Measurements from ENCODE around the gene NOSIP. TPM values are rescaled to one million over a fixed set of nuclear protein-coding genes. Genes with fewer than 3 reads are reported as not detected.

Gene NOSIP
- total and polyA plus RNA-seq, 10 of the 15 experiments (the other 5 are each of a cell fraction or from before 2014, with no cell fraction given), result 7.2 to 85.5 (median 48.4) TPM

- intact Hi-C loops (cut with micrococcal nuclease; ENCODE audit: unreplicated experiment), result no loop called here
- no peak overlapping the region for H3K4me2 ChIP-seq (ENCODE audit: control insufficient read depth, insufficient read depth)
- no peak for TF ChIP-seq SMAD5 (IDR thresholded peaks at IDR 0.05; ENCODE audit: low read depth)
- TF ChIP-seq, protein P1, sequence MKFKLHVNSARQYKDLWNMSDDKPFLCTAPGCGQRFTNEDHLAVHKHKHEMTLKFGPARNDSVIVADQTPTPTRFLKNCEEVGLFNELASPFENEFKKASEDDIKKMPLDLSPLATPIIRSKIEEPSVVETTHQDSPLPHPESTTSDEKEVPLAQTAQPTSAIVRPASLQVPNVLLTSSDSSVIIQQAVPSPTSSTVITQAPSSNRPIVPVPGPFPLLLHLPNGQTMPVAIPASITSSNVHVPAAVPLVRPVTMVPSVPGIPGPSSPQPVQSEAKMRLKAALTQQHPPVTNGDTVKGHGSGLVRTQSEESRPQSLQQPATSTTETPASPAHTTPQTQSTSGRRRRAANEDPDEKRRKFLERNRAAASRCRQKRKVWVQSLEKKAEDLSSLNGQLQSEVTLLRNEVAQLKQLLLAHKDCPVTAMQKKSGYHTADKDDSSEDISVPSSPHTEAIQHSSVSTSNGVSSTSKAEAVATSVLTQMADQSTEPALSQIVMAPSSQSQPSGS (IDR thresholded peaks at IDR 0.05; ENCODE audit: low read length), result no peak
- no peak for TF ChIP-seq RBBP5 (conservative IDR thresholded peaks at IDR 0.05)
- no peak for TF ChIP-seq SMC3 (IDR thresholded peaks at IDR 0.05; ENCODE audit: borderline replicate concordance, low read length)
- TF ChIP-seq, protein P2, sequence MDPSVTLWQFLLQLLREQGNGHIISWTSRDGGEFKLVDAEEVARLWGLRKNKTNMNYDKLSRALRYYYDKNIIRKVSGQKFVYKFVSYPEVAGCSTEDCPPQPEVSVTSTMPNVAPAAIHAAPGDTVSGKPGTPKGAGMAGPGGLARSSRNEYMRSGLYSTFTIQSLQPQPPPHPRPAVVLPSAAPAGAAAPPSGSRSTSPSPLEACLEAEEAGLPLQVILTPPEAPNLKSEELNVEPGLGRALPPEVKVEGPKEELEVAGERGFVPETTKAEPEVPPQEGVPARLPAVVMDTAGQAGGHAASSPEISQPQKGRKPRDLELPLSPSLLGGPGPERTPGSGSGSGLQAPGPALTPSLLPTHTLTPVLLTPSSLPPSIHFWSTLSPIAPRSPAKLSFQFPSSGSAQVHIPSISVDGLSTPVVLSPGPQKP (IDR thresholded peaks at IDR 0.05; ENCODE audit: low read depth, low read length), result no peak
- no peak for TF ChIP-seq GATAD2B (conservative IDR thresholded peaks at IDR 0.05; ENCODE audit: low read depth)
- TF ChIP-seq, protein P3, sequence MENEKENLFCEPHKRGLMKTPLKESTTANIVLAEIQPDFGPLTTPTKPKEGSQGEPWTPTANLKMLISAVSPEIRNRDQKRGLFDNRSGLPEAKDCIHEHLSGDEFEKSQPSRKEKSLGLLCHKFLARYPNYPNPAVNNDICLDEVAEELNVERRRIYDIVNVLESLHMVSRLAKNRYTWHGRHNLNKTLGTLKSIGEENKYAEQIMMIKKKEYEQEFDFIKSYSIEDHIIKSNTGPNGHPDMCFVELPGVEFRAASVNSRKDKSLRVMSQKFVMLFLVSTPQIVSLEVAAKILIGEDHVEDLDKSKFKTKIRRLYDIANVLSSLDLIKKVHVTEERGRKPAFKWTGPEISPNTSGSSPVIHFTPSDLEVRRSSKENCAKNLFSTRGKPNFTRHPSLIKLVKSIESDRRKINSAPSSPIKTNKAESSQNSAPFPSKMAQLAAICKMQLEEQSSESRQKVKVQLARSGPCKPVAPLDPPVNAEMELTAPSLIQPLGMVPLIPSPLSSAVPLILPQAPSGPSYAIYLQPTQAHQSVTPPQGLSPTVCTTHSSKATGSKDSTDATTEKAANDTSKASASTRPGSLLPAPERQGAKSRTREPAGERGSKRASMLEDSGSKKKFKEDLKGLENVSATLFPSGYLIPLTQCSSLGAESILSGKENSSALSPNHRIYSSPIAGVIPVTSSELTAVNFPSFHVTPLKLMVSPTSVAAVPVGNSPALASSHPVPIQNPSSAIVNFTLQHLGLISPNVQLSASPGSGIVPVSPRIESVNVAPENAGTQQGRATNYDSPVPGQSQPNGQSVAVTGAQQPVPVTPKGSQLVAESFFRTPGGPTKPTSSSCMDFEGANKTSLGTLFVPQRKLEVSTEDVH (IDR thresholded peaks at IDR 0.05; ENCODE audit: low read depth, partially characterized antibody), result no peak
- no peak for TF ChIP-seq FOXM1 (IDR thresholded peaks at IDR 0.05; ENCODE audit: low read depth, low read length)
- TF ChIP-seq, protein P4, sequence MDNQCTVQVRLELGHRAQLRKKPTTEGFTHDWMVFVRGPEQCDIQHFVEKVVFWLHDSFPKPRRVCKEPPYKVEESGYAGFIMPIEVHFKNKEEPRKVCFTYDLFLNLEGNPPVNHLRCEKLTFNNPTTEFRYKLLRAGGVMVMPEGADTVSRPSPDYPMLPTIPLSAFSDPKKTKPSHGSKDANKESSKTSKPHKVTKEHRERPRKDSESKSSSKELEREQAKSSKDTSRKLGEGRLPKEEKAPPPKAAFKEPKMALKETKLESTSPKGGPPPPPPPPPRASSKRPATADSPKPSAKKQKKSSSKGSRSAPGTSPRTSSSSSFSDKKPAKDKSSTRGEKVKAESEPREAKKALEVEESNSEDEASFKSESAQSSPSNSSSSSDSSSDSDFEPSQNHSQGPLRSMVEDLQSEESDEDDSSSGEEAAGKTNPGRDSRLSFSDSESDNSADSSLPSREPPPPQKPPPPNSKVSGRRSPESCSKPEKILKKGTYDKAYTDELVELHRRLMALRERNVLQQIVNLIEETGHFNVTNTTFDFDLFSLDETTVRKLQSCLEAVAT (IDR thresholded peaks at IDR 0.05), result no peak
- no peak for TF ChIP-seq USF1 (IDR thresholded peaks at IDR 0.05; ENCODE audit: borderline replicate concordance, extremely low read length, insufficient read depth, low read depth, low read length)
- TF ChIP-seq DPF2 (IDR thresholded peaks at IDR 0.05), result no peak
- H4K20me1 ChIP-seq (ENCODE audit: control insufficient read depth, insufficient read depth), result no peaks in the 10 kb centered on the region
- no peaks in the 10 kb centered on the region for H3K9me3 ChIP-seq (replicated peaks; ENCODE audit: control insufficient read depth, insufficient read depth, low read length)
- in situ Hi-C loops (cut with MboI), result no loop called here
- CTCF ChIA-PET, result no interaction called here
- peaks cover 10% of the 10 kb centered on the region in 2 experiments; a peak in 3 of 4 replicates for H3K36me3 ChIP-seq (ENCODE audit: control insufficient read depth in 2 of 2, insufficient read depth in 2 of 2, low read length in 1 of 2)
- POLR2A ChIA-PET, result interaction anchor here (0.6 kb wide), 1 partner anchor 43 kb away, joined by 3 read pairs; no protein-coding TSS in a partner anchor
- no peak overlapping the region for H2AFZ ChIP-seq (ENCODE audit: control insufficient read depth, low read depth, low read length)
- H3K4me3 ChIP-seq, result no peak overlapping the region
- H3K27ac ChIP-seq (ENCODE audit: control insufficient read depth, insufficient read depth), result no peak overlapping the region
- FAIRE-seq (no peak), DNase-seq (ENCODE audit: low read depth, low spot score) (no peak), ATAC-seq (no peak)
- no TSS peak for BruUV-seq (replicated peaks)
- no peaks in the 10 kb centered on the region for H3K4me1 ChIP-seq (ENCODE audit: control insufficient read depth, insufficient read depth, low read length)
- RAD21 ChIA-PET (ENCODE audit: unreplicated experiment), result no interaction called here
- H3K9ac ChIP-seq (ENCODE audit: control insufficient read depth, insufficient read depth, low read length), result no peak overlapping the region
- 95% methylated on average over 21 of the region's 27 CpGs for WGBS (ENCODE audit: insufficient coverage, insufficient replicate concordance, low lambda C conversion rate, missing lambda C conversion rate)
- no peaks in the 10 kb centered on the region for H3K27me3 ChIP-seq (replicated peaks in 1 of 2; ENCODE audit: control insufficient read depth in 2 of 2, insufficient read depth in 2 of 2, low read length in 1 of 2)
- H3K79me2 ChIP-seq (ENCODE audit: control insufficient read depth, insufficient read depth, low read length), result no peaks in the 10 kb centered on the region
- SMC1A ChIA-PET (ENCODE audit: uncharacterized antibody, unreplicated experiment), result no interaction called here
These were observed 44.9 kb upstream of the NOSIP start for GRCh38 chr19:49624967-49625910.

Data from GM12878 (cell line).